Measurements from ENCODE around the gene RRM1.

The RRM1 gene

DNA sequence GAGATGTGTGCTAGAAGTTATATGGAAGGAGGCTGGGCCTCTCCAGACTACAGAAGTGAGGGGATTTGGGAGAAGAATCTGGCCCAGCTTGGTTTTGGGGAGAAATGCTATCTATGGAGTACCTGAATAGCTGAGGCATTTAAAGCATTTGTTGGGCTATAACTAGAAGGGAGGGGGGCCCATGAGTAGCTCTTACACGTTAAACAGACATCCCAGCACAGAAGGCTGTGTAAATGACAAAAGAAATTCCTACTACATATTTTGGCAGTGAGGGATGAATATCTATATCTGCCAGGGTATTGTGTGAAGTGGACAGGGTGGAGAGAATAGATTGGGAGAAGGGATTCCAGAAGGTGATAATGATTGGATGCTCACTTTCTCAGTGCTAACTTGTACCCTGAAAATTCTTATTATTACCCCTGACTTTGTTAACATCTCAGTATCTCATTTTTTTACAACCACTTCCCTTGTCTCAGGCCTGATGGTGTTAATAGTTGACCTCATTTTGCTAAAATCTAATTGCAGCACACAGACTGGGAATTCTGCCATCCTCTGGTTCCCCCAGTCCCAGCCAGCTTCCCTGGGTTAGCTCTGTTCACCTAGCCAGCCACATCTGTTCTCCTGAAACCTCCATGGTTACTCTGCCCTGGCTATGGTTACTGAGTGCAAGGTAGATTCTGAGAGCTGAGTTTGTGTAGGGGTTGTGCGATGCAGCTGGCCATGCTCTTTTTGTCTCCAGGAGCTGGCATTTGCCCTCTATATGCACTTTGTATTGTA lies 28.8 kb upstream of the RRM1 start:
- no peak overlapping the region for H3K4me3 ChIP-seq (ENCODE audit: control insufficient read depth, low read depth, low read length)
- TF ChIP-seq, protein P1, sequence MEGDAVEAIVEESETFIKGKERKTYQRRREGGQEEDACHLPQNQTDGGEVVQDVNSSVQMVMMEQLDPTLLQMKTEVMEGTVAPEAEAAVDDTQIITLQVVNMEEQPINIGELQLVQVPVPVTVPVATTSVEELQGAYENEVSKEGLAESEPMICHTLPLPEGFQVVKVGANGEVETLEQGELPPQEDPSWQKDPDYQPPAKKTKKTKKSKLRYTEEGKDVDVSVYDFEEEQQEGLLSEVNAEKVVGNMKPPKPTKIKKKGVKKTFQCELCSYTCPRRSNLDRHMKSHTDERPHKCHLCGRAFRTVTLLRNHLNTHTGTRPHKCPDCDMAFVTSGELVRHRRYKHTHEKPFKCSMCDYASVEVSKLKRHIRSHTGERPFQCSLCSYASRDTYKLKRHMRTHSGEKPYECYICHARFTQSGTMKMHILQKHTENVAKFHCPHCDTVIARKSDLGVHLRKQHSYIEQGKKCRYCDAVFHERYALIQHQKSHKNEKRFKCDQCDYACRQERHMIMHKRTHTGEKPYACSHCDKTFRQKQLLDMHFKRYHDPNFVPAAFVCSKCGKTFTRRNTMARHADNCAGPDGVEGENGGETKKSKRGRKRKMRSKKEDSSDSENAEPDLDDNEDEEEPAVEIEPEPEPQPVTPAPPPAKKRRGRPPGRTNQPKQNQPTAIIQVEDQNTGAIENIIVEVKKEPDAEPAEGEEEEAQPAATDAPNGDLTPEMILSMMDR (conservative IDR thresholded peaks at IDR 0.05; ENCODE audit: control insufficient read depth, insufficient read depth, low read depth, low read length): no peak
- no peak for DNase-seq (ENCODE audit: low read depth)

GRCh38 chr11:4066910-4067309 lies 27.7 kb upstream of the RRM1 start:
- H3K4me3 ChIP-seq (ENCODE audit: control insufficient read depth, low read depth, low read length): no peak overlapping the region
- TF ChIP-seq, protein P1 (conservative IDR thresholded peaks at IDR 0.05; ENCODE audit: control insufficient read depth, insufficient read depth, low read depth, low read length): no peak
- DNase-seq (ENCODE audit: low read depth): no peak

GRCh38 chr11:4068962-4069361 lies 25.6 kb upstream of the RRM1 start:
- TF ChIP-seq, protein P1 (conservative IDR thresholded peaks at IDR 0.05; ENCODE audit: control insufficient read depth, insufficient read depth, low read depth, low read length): no peak
- no peak for DNase-seq (ENCODE audit: low read depth)
- H3K4me3 ChIP-seq (ENCODE audit: control insufficient read depth, low read depth, low read length): no peak overlapping the region

DNA sequence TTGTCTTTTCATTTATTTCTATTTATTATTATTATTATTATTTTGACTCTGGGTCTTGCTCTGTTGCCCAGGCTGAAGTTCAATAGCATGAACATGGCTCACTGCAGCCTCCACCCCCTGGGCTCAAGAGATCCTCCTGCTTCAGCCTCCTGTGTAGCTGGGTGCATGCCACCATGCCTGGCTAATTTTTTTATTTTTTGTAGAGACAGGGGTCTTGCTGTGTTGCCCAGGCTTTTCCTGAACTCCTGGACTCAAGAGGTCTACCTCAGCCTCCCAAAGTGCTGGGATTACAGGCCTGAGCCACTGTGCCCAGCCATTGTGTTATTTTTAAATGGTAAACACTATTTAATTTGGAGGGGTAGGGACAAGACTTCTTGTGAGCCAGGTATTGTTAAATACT lies 23.3 kb upstream of the RRM1 start:
- DNase-seq (ENCODE audit: low read depth): no peak
- TF ChIP-seq, protein P1 (conservative IDR thresholded peaks at IDR 0.05; ENCODE audit: control insufficient read depth, insufficient read depth, low read depth, low read length): no peak
- no peak overlapping the region for H3K4me3 ChIP-seq (ENCODE audit: control insufficient read depth, low read depth, low read length)

GRCh38 chr11:4071914-4072313 lies 22.7 kb upstream of the RRM1 start:
- DNase-seq (ENCODE audit: low read depth): no peak
- TF ChIP-seq, protein P1 (conservative IDR thresholded peaks at IDR 0.05; ENCODE audit: control insufficient read depth, insufficient read depth, low read depth, low read length): no peak
- no peak overlapping the region for H3K4me3 ChIP-seq (ENCODE audit: control insufficient read depth, low read depth, low read length)

DNA sequence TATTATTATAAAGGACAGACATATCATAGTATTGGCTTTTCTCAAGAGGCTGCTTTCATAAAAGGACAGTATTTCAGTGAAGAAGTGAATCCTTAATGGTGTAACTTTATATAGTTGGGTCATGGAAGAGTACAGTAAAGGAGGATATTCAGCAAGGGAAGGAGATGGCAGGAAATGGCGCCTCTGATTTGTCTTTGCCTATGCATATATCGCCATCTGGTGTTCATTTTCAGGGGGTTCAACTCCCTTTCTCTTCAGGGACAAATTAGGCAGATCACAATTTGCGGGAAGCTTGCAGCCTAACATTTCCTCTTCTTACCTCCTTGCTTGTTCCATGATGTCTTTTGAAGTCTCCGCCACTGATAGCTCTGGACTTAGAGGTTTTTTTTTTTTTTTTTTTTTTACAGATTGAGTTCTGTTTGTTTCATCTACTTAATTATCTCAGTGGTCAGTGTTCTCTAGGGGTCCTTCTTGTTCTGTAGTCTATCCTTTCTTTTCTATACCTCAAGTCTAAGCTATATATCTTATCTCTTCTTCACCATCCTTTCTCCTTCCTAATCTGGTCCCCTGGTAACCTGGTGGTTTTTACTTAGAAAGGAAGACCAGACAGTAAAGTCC lies 21.8 kb upstream of the RRM1 start:
- peak; percentile 82 for DNase-seq (ENCODE audit: low read depth)
- TF ChIP-seq, protein P1 (conservative IDR thresholded peaks at IDR 0.05; ENCODE audit: control insufficient read depth, insufficient read depth, low read depth, low read length): peak; percentile 94

More for the DNA sequence above, 21.8 kb upstream of the RRM1 start:
- no peak overlapping the region for H3K4me3 ChIP-seq (ENCODE audit: control insufficient read depth, low read depth, low read length)

All from fibroblast of mammary gland (primary cell).